Measurements from ENCODE around the gene TLE3. TPM values are rescaled to one million over a fixed set of nuclear protein-coding genes. Genes with fewer than 3 reads are reported as not detected.
"Not testable (repeated sequence)": the region's sequence is repeated elsewhere in the genome, so short reads cannot be mapped to it uniquely, and the experiment has no call there.

TLE3 gene
- total RNA-seq, 4 donors from 2014 or later = 130 to 176 (median 140) TPM

- TF ChIP-seq POLR2A (IDR thresholded peaks at IDR 0.05) (no peak), CTCF (IDR thresholded peaks at IDR 0.05) (no peak)
- Histone ChIP-seq H3K9me3 (no peaks in the 10 kb centered on the region), H3K27ac (no peak overlapping the region), H3K4me1 (peaks cover 0 to 21% (median 6%) of the 10 kb centered on the region in 4 donors), H3K27me3 (no peaks in the 10 kb centered on the region), H3K4me3 (no peak overlapping the region), H3K36me3 (no peaks in the 10 kb centered on the region)
- no peak for DNase-seq
Observed at GRCh38 chr15:70137967-70138366, 40.2 kb upstream of the TLE3 start.

- H3K27me3 ChIP-seq, H3K27ac ChIP-seq, H3K9me3 ChIP-seq, H3K4me3 ChIP-seq, H3K36me3 ChIP-seq, DNase-seq: not testable (repeated sequence)
- H3K4me1 ChIP-seq = peaks cover 0 to 12% (median 6%) of the 10 kb centered on the region in 4 donors
Observed at GRCh38 chr15:70137021-70137420, 39.3 kb upstream of the TLE3 start.

- no peak for DNase-seq
- Histone ChIP-seq H3K27ac (no peak overlapping the region), H3K4me3 (no peak overlapping the region), H3K9me3 (no peaks in the 10 kb centered on the region), H3K36me3 (no peaks in the 10 kb centered on the region), H3K27me3 (no peaks in the 10 kb centered on the region), H3K4me1 (no peaks in the 10 kb centered on the region)
- TF ChIP-seq CTCF (IDR thresholded peaks at IDR 0.05) (no peak), POLR2A (IDR thresholded peaks at IDR 0.05) (no peak)
Observed at GRCh38 chr15:70133781-70134421, 36.2 kb upstream of the TLE3 start.

GRCh38 chr15:70133296-70133695 lies 35.6 kb upstream of the TLE3 start:
- TF ChIP-seq POLR2A (IDR thresholded peaks at IDR 0.05) = no peak
- TF ChIP-seq CTCF (IDR thresholded peaks at IDR 0.05) = no peak
- H3K27ac ChIP-seq = no peak overlapping the region
- no peaks in the 10 kb centered on the region for H3K9me3 ChIP-seq
- DNase-seq = peak in 1 of 3 donors; percentile 54
- no peaks in the 10 kb centered on the region for H3K27me3 ChIP-seq
- no peaks in the 10 kb centered on the region for H3K36me3 ChIP-seq
- no peak overlapping the region for H3K4me3 ChIP-seq
- no peaks in the 10 kb centered on the region for H3K4me1 ChIP-seq

- no peak for DNase-seq
- H3K36me3 ChIP-seq = no peaks in the 10 kb centered on the region
- H3K27ac ChIP-seq = no peak overlapping the region
- no peaks in the 10 kb centered on the region for H3K4me1 ChIP-seq
- TF ChIP-seq CTCF (IDR thresholded peaks at IDR 0.05) (no peak), POLR2A (IDR thresholded peaks at IDR 0.05) (no peak)
- H3K9me3 ChIP-seq = no peaks in the 10 kb centered on the region
- H3K4me3 ChIP-seq = no peak overlapping the region
- no peaks in the 10 kb centered on the region for H3K27me3 ChIP-seq
Observed at GRCh38 chr15:70132571-70132970, 34.9 kb upstream of the TLE3 start.

GRCh38 chr15:70132139-70132538 lies 34.4 kb upstream of the TLE3 start:
- H3K4me3 ChIP-seq = no peak overlapping the region
- H3K9me3 ChIP-seq = no peaks in the 10 kb centered on the region
- no peak overlapping the region for H3K27ac ChIP-seq
- H3K27me3 ChIP-seq = no peaks in the 10 kb centered on the region
- DNase-seq = no peak
- H3K36me3 ChIP-seq = no peaks in the 10 kb centered on the region
- TF ChIP-seq POLR2A (IDR thresholded peaks at IDR 0.05) (no peak), CTCF (IDR thresholded peaks at IDR 0.05) (no peak)
- H3K4me1 ChIP-seq = peaks cover 0 to 3% (median 0%) of the 10 kb centered on the region in 4 donors

All from Peyer's patch (tissue), 4 donors.